Upper lobe of left lung (tissue), 6 donors: ENCODE results near the gene CEP170B. TPM values are rescaled to one million over a fixed set of nuclear protein-coding genes. Genes with fewer than 3 reads are reported as not detected.

Experiments
- ATAC-seq, 2 donors: fragments of 200-7000 bp; cut with Tn5 transposase; one replicate each; pipeline ENCODE4 v1.9.1; 2022; ENCODE audit warnings: mild to moderate bottlenecking in 2 of 2, moderate library complexity in 2 of 2; ENCODE audit not compliant: low FRiP score in 2 of 2
- DNase-seq, 2 donors: peaks; one replicate each; pipeline ENCODE4 v3.0.0-alpha.2; 2019 to 2020
- H3K27ac ChIP-seq, 4 donors: fragments of 200-600 bp; sonication (generic); one replicate each; pipeline ENCODE4 v1.5.1; 2016 to 2019
- H3K27me3 ChIP-seq, 4 donors: fragments of 200-600 bp; sonication (generic); one replicate each; pipeline ENCODE4 v1.5.1; 2017 to 2019
- H3K36me3 ChIP-seq, 4 donors: fragments of 200-600 bp; sonication (generic); one replicate each; pipeline ENCODE4 v1.5.1; 2016 to 2019
- H3K4me1 ChIP-seq, 4 donors: fragments of 200-600 bp; sonication (generic); one replicate each; pipeline ENCODE4 v1.5.1; 2018 to 2019
- H3K4me3 ChIP-seq, 4 donors: fragments of 200-600 bp; sonication (generic); one replicate each; pipeline ENCODE4 v1.5.1; 2017 to 2019; ENCODE audit warnings: mild to moderate bottlenecking in 2 of 4, moderate library complexity in 1 of 4
- H3K9me3 ChIP-seq, 4 donors: fragments of 200-600 bp; sonication (generic); one replicate each; pipeline ENCODE4 v1.5.1; 2018 to 2019
- EP300 ChIP-seq, 4 donors: sonication (generic); formaldehyde crosslinking; IDR thresholded peaks; one replicate each; pipeline ENCODE4 v1.5.1; 2017; ENCODE audit warnings: antibody characterized with exemption in 4 of 4, control low read depth in 2 of 4
- POLR2A ChIP-seq, 4 donors: fragments of 450-650 bp; IDR thresholded peaks; one replicate each; pipeline ENCODE4 v1.5.1; 2016 to 2017; ENCODE audit warnings: antibody characterized with exemption in 4 of 4, mild to moderate bottlenecking in 2 of 4
- POLR2AphosphoS5 ChIP-seq, 2 donors: sonication (generic); formaldehyde crosslinking; IDR thresholded peaks; one replicate each; pipeline ENCODE4 v1.5.1; 2017; ENCODE audit warnings: antibody characterized with exemption in 2 of 2
- WGBS, 2 donors: methylation state at CpG; one replicate each; pipeline ENCODE4 v1.1.5; 2017 to 2018; 5-methylcytosine and 5-hydroxymethylcytosine counted together
- total RNA-seq, 6 donors: library from RNA; depleted of rRNA in 4 of 6; stranded (reverse); fragments of >200 nt in 4 of 6; gene quantifications; one replicate each; pipeline versions ENCODE4 v1.1.0 to v1.2.1, GENCODE V29; 2016 to 2021
- TF ChIP-seq, protein P1 (sequence below), 6 experiments: fragments of 450-650 bp in 4 of 6; fragments of 200-600 bp in 2 of 6; sonication (generic) in 2 of 6; IDR thresholded peaks; one replicate each; pipeline ENCODE4 v1.5.1; 2016 to 2019; ENCODE audit warnings: antibody characterized with exemption in 6 of 6
- donor health status: DM: no; HTN: no; CAD: no; lungs with moderate emphysema.
- donor health status: DM: no; HTN: yes; CAD: no; lungs with severe emphysema.

The CEP170B gene
- total RNA-seq, 6 donors from 2014 or later = 24.2 to 57.8 (median 35.6) TPM

DNA sequence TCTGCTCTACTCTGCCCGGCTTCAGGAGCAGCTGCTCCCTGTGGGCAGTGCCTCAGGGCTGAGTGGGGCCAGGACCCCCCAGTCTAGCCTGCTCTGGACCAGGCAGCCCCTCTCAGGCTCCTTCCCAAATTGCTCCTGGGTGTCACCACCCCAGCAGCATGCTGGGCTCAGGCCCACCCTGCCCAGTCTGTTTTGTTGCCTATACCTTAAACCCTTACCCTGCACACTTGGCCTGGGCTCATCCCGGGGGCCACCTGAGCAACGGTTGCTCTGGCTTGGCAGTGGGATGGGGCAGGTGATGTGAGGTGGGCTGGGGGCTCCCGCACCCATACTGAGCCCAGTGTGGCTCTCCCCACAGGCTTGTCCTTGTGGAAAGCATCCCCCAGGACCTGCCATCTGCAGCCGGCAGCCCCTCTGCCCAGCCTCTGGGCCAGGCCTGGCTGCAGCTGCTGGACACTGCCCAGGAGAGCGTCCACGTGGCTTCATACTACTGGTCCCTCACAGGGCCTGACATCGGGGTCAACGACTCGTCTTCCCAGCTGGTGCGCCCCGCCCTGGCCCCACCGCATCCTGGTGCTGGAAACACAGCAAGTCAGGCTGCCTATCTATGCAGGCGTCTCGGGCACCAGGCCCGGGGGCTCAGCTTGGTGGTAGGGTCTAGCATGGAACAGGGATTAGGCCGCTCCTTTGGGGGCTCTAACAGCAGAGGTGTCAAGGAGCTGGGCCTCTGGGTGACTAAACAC is 63.5 kb downstream of the CEP170B start:
- TF ChIP-seq POLR2A (IDR thresholded peaks at IDR 0.05) = no peak
- TF ChIP-seq, protein P1, sequence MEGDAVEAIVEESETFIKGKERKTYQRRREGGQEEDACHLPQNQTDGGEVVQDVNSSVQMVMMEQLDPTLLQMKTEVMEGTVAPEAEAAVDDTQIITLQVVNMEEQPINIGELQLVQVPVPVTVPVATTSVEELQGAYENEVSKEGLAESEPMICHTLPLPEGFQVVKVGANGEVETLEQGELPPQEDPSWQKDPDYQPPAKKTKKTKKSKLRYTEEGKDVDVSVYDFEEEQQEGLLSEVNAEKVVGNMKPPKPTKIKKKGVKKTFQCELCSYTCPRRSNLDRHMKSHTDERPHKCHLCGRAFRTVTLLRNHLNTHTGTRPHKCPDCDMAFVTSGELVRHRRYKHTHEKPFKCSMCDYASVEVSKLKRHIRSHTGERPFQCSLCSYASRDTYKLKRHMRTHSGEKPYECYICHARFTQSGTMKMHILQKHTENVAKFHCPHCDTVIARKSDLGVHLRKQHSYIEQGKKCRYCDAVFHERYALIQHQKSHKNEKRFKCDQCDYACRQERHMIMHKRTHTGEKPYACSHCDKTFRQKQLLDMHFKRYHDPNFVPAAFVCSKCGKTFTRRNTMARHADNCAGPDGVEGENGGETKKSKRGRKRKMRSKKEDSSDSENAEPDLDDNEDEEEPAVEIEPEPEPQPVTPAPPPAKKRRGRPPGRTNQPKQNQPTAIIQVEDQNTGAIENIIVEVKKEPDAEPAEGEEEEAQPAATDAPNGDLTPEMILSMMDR (IDR thresholded peaks at IDR 0.05) = no peak
- TF ChIP-seq POLR2AphosphoS5 (IDR thresholded peaks at IDR 0.05) = no peak
- no peak for TF ChIP-seq EP300 (IDR thresholded peaks at IDR 0.05)

DNA sequence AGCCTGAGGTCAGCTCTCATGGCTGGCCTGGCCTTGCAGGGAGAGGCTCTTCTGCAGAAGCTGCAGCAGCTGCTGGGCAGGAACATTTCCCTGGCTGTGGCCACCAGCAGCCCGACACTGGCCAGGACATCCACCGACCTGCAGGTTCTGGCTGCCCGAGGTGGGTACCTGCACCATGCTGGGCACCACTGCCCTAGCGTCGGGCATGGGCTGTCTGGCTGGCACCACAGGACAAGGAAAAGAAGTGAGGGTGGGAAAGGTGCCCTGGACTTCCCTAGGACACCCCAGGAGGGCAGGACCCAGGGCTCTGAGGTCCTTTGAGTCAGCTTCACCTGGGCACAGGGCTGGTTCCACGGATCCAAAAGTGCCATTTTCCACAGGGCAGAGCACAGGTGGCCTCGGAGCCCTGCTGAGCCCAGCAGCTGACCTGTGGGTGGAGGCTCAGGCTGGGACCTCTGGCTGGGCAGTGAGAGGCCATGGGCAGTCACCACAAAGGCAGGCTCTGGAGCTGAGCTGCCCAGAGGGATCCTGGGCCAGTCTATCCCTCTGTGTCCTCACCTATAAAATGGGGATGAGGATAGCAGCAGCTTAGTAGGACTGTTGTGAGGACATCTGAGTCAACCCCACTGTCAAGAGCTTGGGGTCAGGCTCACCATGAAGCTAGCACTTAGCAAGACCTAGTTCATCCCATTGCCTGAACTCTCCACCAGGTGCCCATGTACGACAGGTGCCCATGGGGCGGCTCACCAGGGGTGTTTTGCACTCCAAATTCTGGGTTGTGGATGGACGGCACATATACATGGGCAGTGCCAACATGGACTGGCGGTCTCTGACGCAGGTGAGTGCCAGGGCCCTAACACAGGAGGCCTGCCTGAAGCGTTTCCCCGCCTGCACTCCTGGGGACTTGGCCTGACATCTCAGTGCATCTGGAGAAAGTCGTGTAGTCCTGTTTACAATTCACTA is 64.5 kb downstream of the CEP170B start:
- no peak overlapping the region for H3K27ac ChIP-seq
- ATAC-seq = no peak
- no peak overlapping the region for H3K4me3 ChIP-seq
- DNase-seq = peak in 1 of 2 donors; percentile 53
- TF ChIP-seq POLR2A (IDR thresholded peaks at IDR 0.05) (no peak), POLR2AphosphoS5 (IDR thresholded peaks at IDR 0.05) (no peak), EP300 (IDR thresholded peaks at IDR 0.05) (no peak)
- TF ChIP-seq, protein P1 (IDR thresholded peaks at IDR 0.05) = no peak
- no peaks in the 10 kb centered on the region for H3K9me3 ChIP-seq
- peaks cover 0 to 4% (median 0%) of the 10 kb centered on the region in 4 donors for H3K27me3 ChIP-seq
- WGBS, 2 donors = 86 to 87% methylated on average over 8 to 15 of the region's 15 CpGs
- peaks cover 10 to 26% (median 16%) of the 10 kb centered on the region in 4 donors for H3K4me1 ChIP-seq
- H3K36me3 ChIP-seq = no peaks in the 10 kb centered on the region

More for the DNA sequence above, 63.5 kb downstream of the CEP170B start:
- no peak overlapping the region for H3K27ac ChIP-seq
- peaks cover 0 to 4% (median 0%) of the 10 kb centered on the region in 4 donors for H3K9me3 ChIP-seq
- peaks cover 0 to 4% (median 0%) of the 10 kb centered on the region in 4 donors for H3K27me3 ChIP-seq
- ATAC-seq (no peak), DNase-seq (peak in 1 of 2 donors; percentile 82)
- 90 to 92% methylated on average over 5 to 16 of the region's 17 CpGs for WGBS, 2 donors
- H3K4me3 ChIP-seq = no peak overlapping the region
- H3K4me1 ChIP-seq = peaks cover 10 to 19% (median 16%) of the 10 kb centered on the region in 4 donors
- no peaks in the 10 kb centered on the region for H3K36me3 ChIP-seq

DNA sequence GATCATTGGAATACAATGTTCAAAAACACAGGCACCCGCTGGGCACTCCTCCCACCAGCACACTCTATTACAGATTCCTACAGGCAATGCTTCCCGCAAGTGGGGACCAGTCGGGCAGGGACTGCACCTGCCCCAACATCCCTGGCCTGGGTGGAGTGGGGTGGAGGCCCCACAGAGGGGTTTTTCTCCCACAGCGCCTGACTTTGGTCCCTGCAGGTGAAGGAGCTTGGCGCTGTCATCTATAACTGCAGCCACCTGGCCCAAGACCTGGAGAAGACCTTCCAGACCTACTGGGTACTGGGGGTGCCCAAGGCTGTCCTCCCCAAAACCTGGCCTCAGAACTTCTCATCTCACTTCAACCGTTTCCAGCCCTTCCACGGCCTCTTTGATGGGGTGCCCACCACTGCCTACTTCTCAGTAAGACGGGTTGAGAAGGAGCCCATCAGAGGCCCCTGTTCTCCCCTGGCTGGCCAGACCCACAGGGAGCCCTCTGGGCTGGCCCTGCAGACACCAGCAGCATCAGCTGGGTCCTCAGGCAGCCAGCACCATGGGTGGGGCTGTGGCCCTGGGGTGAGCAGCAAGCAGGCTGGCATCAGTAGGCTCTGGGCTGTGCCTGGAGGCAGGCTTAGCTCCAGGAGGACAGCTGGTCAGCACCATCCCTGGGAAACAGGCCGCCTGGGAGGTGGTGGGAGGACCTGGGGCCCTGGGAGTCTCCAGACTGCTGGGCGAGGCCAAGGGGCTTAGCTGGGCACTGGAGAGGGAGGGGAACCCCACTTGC is 65.6 kb downstream of the CEP170B start:
- Histone ChIP-seq H3K4me1 (peaks cover 10 to 26% (median 16%) of the 10 kb centered on the region in 4 donors), H3K27me3 (peaks cover 0 to 4% (median 0%) of the 10 kb centered on the region in 4 donors), H3K36me3 (no peaks in the 10 kb centered on the region), H3K4me3 (no peak overlapping the region), H3K27ac (no peak overlapping the region), H3K9me3 (no peaks in the 10 kb centered on the region)
- peak in 1 of 2 donors; percentile 71 for DNase-seq
- WGBS, 2 donors = 87% methylated on average over 7 to 10 of the region's 10 CpGs
- no peak for TF ChIP-seq POLR2A (IDR thresholded peaks at IDR 0.05)
- no peak for ATAC-seq

DNA sequence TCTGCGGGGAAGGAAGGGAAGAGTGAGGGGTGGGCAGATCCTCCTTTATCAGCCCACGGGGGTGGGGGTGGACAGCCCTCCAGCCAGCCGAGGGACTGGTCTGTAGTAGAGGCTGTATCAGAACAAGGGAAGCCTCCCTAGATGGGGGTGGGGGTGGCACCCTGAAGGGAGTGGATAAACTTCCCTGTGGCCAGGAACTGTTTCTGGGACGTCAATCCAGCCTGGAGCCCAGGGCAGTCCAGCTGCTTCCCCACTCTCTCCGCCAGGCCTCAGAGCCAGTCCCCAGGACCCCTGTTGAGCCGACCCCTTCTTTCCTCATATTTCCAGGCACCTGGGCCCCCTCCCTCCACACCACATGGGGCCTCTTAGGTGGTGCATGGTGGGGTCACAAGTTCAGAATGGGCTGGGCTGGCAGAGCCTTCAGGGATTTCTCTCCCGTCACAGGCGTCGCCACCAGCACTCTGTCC is 66.3 kb downstream of the CEP170B start:
- Histone ChIP-seq H3K4me1 (peaks cover 10 to 26% (median 13%) of the 10 kb centered on the region in 4 donors), H3K27ac (no peak overlapping the region), H3K27me3 (peaks cover 0 to 4% (median 0%) of the 10 kb centered on the region in 4 donors), H3K36me3 (no peaks in the 10 kb centered on the region), H3K4me3 (no peak overlapping the region), H3K9me3 (no peaks in the 10 kb centered on the region)
- no peak for ATAC-seq
- no peak for TF ChIP-seq EP300 (IDR thresholded peaks at IDR 0.05)
- no peak for TF ChIP-seq POLR2A (IDR thresholded peaks at IDR 0.05)
- TF ChIP-seq, protein P1 (IDR thresholded peaks at IDR 0.05) = no peak
- TF ChIP-seq POLR2AphosphoS5 (IDR thresholded peaks at IDR 0.05) = no peak
- DNase-seq = no peak
- WGBS, 2 donors = 56 to 86% methylated on average over 3 to 8 of the region's 9 CpGs
